Right ventricle myocardium superior (tissue), 1 donor: ENCODE measurements around the gene FAM83G. TPM values are rescaled to one million over a fixed set of nuclear protein-coding genes. Genes with fewer than 3 reads are reported as not detected.

Experiments used
- total RNA-seq: library from RNA; stranded (reverse); fragmentation: NEBNext Ultra II Directional; extraction: Animal tissue kit (Norgen Biotek cat#: 25700); gene quantifications from one replicate; pipeline ENCODE4 v1.2.1, GENCODE V29; 2021
- donor health status: DM: no; HTN: yes; CAD: no; lungs with severe emphysema.

Gene FAM83G
- total RNA-seq, 1 donor from 2014 or later = 1.9 TPM

Other genes with a start within 250 kb of the FAM83G start
- gene TVP23B, start 223.6 kb downstream of the FAM83G start, total RNA-seq = 23.6 TPM
- gene PRPSAP2, start 146.6 kb downstream of the FAM83G start, total RNA-seq = 18.3 TPM
- gene SLC5A10, start 52.6 kb downstream of the FAM83G start, total RNA-seq = not detected
- gene GRAP, start 42.2 kb upstream of the FAM83G start, total RNA-seq = 2.0 TPM
- 1.5 TPM for gene GRAPL, start 122.8 kb upstream of the FAM83G start, total RNA-seq
- gene EPN2, start 232.6 kb upstream of the FAM83G start, total RNA-seq = 91.0 TPM